ENCODE measurements around the gene GLCCI1. TPM values are rescaled to one million over a fixed set of nuclear protein-coding genes. Genes with fewer than 3 reads are reported as not detected.

GLCCI1 gene
- total RNA-seq, 1 experiment from 2014 or later: 55.7 TPM

GRCh38 chr7:8130663-8131062, 162.1 kb downstream of the GLCCI1 start:
- H3K27ac ChIP-seq (ENCODE audit: low read length): no peak overlapping the region
- H3K9me3 ChIP-seq (ENCODE audit: low read length): no peaks in the 10 kb centered on the region
- no peak overlapping the region for H3K9ac ChIP-seq (ENCODE audit: low read length)
- no peak for DNase-seq
- peaks cover 6% of the 10 kb centered on the region; the same call in 1 of the 2 replicates for H3K4me1 ChIP-seq (ENCODE audit: low read length)
- no peaks in the 10 kb centered on the region for H3K36me3 ChIP-seq (ENCODE audit: insufficient read depth, low read length)
- no peaks in the 10 kb centered on the region for H3K79me2 ChIP-seq (ENCODE audit: low read length)
- H4K20me1 ChIP-seq (ENCODE audit: insufficient read depth, low read depth, low read length): no peaks in the 10 kb centered on the region
- H3K4me2 ChIP-seq (ENCODE audit: low read depth, low read length, poor library complexity, severe bottlenecking): no peak overlapping the region
- H3K9me2 ChIP-seq (replicated peaks; ENCODE audit: insufficient read depth, low read length): no peaks in the 10 kb centered on the region
- no peaks in the 10 kb centered on the region for H3K27me3 ChIP-seq (ENCODE audit: low read length)
- H3K4me3 ChIP-seq (ENCODE audit: low read length): no peak overlapping the region
- H2AFZ ChIP-seq (ENCODE audit: low read length): no peak overlapping the region

- no peak overlapping the region for H3K4me2 ChIP-seq (ENCODE audit: low read depth, low read length, poor library complexity, severe bottlenecking)
- H3K9me2 ChIP-seq (replicated peaks; ENCODE audit: insufficient read depth, low read length): no peaks in the 10 kb centered on the region
- H4K20me1 ChIP-seq (ENCODE audit: insufficient read depth, low read depth, low read length): no peaks in the 10 kb centered on the region
- no peaks in the 10 kb centered on the region for H3K36me3 ChIP-seq (ENCODE audit: insufficient read depth, low read length)
- no peaks in the 10 kb centered on the region for H3K9me3 ChIP-seq (ENCODE audit: low read length)
- H3K27me3 ChIP-seq (ENCODE audit: low read length): no peaks in the 10 kb centered on the region
- no peak for DNase-seq
- no peaks in the 10 kb centered on the region for H3K4me1 ChIP-seq (ENCODE audit: low read length)
- no peak overlapping the region for H3K4me3 ChIP-seq (ENCODE audit: low read length)
- H3K27ac ChIP-seq (ENCODE audit: low read length): no peak overlapping the region
- H3K9ac ChIP-seq (ENCODE audit: low read length): no peak overlapping the region
- H2AFZ ChIP-seq (ENCODE audit: low read length): no peak overlapping the region
- no peaks in the 10 kb centered on the region for H3K79me2 ChIP-seq (ENCODE audit: low read length)
Observed at GRCh38 chr7:8131694-8132605, 163.4 kb downstream of the GLCCI1 start.

GRCh38 chr7:8133188-8133848, 164.7 kb downstream of the GLCCI1 start:
- no peak overlapping the region for H2AFZ ChIP-seq (ENCODE audit: low read length)
- no peak for DNase-seq
- H3K9me2 ChIP-seq (replicated peaks; ENCODE audit: insufficient read depth, low read length): no peaks in the 10 kb centered on the region
- H3K27ac ChIP-seq (ENCODE audit: low read length): no peak overlapping the region
- H3K27me3 ChIP-seq (ENCODE audit: low read length): no peaks in the 10 kb centered on the region
- no peak overlapping the region for H3K4me2 ChIP-seq (ENCODE audit: low read depth, low read length, poor library complexity, severe bottlenecking)
- H3K4me1 ChIP-seq (ENCODE audit: low read length): no peaks in the 10 kb centered on the region
- no peak overlapping the region for H3K9ac ChIP-seq (ENCODE audit: low read length)
- H3K9me3 ChIP-seq (ENCODE audit: low read length): no peaks in the 10 kb centered on the region
- no peaks in the 10 kb centered on the region for H3K36me3 ChIP-seq (ENCODE audit: insufficient read depth, low read length)
- no peaks in the 10 kb centered on the region for H3K79me2 ChIP-seq (ENCODE audit: low read length)
- H3K4me3 ChIP-seq (ENCODE audit: low read length): no peak overlapping the region
- no peaks in the 10 kb centered on the region for H4K20me1 ChIP-seq (ENCODE audit: insufficient read depth, low read depth, low read length)

GRCh38 chr7:8134089-8134733, 165.6 kb downstream of the GLCCI1 start:
- Histone ChIP-seq H3K27ac (ENCODE audit: low read length) (no peak overlapping the region), H3K9me3 (ENCODE audit: low read length) (no peaks in the 10 kb centered on the region), H3K4me2 (ENCODE audit: low read depth, low read length, poor library complexity, severe bottlenecking) (no peak overlapping the region), H3K79me2 (ENCODE audit: low read length) (no peaks in the 10 kb centered on the region), H3K4me1 (ENCODE audit: low read length) (no peaks in the 10 kb centered on the region), H3K4me3 (ENCODE audit: low read length) (no peak overlapping the region), H3K27me3 (ENCODE audit: low read length) (no peaks in the 10 kb centered on the region), H2AFZ (ENCODE audit: low read length) (peak overlapping the region; percentile 39), H3K9ac (ENCODE audit: low read length) (no peak overlapping the region), H3K36me3 (ENCODE audit: insufficient read depth, low read length) (no peaks in the 10 kb centered on the region), H3K9me2 (replicated peaks; ENCODE audit: insufficient read depth, low read length) (no peaks in the 10 kb centered on the region), H4K20me1 (ENCODE audit: insufficient read depth, low read depth, low read length) (no peaks in the 10 kb centered on the region)
- DNase-seq: no peak

- Histone ChIP-seq H2AFZ (ENCODE audit: low read length) (no peak overlapping the region), H3K4me1 (ENCODE audit: low read length) (no peaks in the 10 kb centered on the region), H3K27me3 (ENCODE audit: low read length) (no peaks in the 10 kb centered on the region), H3K4me3 (ENCODE audit: low read length) (no peak overlapping the region), H3K9me2 (replicated peaks; ENCODE audit: insufficient read depth, low read length) (no peaks in the 10 kb centered on the region), H3K79me2 (ENCODE audit: low read length) (no peaks in the 10 kb centered on the region), H3K4me2 (ENCODE audit: low read depth, low read length, poor library complexity, severe bottlenecking) (no peak overlapping the region), H3K27ac (ENCODE audit: low read length) (no peak overlapping the region), H3K9me3 (ENCODE audit: low read length) (no peaks in the 10 kb centered on the region), H4K20me1 (ENCODE audit: insufficient read depth, low read depth, low read length) (no peaks in the 10 kb centered on the region), H3K36me3 (ENCODE audit: insufficient read depth, low read length) (no peaks in the 10 kb centered on the region), H3K9ac (ENCODE audit: low read length) (no peak overlapping the region)
- DNase-seq: no peak
Observed at GRCh38 chr7:8135417-8135816, 166.8 kb downstream of the GLCCI1 start.

GRCh38 chr7:8136051-8136730, 167.6 kb downstream of the GLCCI1 start:
- Histone ChIP-seq H3K79me2 (ENCODE audit: low read length) (no peaks in the 10 kb centered on the region), H3K27me3 (ENCODE audit: low read length) (no peaks in the 10 kb centered on the region), H3K36me3 (ENCODE audit: insufficient read depth, low read length) (no peaks in the 10 kb centered on the region), H3K4me1 (ENCODE audit: low read length) (no peaks in the 10 kb centered on the region), H3K9me3 (ENCODE audit: low read length) (no peaks in the 10 kb centered on the region), H3K4me3 (ENCODE audit: low read length) (no peak overlapping the region), H4K20me1 (ENCODE audit: insufficient read depth, low read depth, low read length) (no peaks in the 10 kb centered on the region), H3K9me2 (replicated peaks; ENCODE audit: insufficient read depth, low read length) (no peaks in the 10 kb centered on the region), H3K4me2 (ENCODE audit: low read depth, low read length, poor library complexity, severe bottlenecking) (no peak overlapping the region), H3K9ac (ENCODE audit: low read length) (no peak overlapping the region), H3K27ac (ENCODE audit: low read length) (no peak overlapping the region), H2AFZ (ENCODE audit: low read length) (no peak overlapping the region)
- no peak for DNase-seq

All from Karpas-422 (cell line).